GM10266 (cell line): Measurements from ENCODE around the gene DVL2.

Experiments used
- DNase-seq: peaks from one replicate; pipeline ENCODE4 v3.0.0; 2012; ENCODE audit errors: extremely low spot score
- TF ChIP-seq, protein P1 (sequence below): IDR thresholded peaks from 2 replicates; pipeline ENCODE4 v1.5.1; 2012; ENCODE audit warnings: mild to moderate bottlenecking, low read depth; ENCODE audit not compliant: control insufficient read depth, insufficient read depth; ENCODE audit errors: missing control alignments

Gene DVL2

GRCh38 chr17:7191571-7192270 lies 42.6 kb downstream of the DVL2 start:
- no peak for DNase-seq
- TF ChIP-seq, protein P1, sequence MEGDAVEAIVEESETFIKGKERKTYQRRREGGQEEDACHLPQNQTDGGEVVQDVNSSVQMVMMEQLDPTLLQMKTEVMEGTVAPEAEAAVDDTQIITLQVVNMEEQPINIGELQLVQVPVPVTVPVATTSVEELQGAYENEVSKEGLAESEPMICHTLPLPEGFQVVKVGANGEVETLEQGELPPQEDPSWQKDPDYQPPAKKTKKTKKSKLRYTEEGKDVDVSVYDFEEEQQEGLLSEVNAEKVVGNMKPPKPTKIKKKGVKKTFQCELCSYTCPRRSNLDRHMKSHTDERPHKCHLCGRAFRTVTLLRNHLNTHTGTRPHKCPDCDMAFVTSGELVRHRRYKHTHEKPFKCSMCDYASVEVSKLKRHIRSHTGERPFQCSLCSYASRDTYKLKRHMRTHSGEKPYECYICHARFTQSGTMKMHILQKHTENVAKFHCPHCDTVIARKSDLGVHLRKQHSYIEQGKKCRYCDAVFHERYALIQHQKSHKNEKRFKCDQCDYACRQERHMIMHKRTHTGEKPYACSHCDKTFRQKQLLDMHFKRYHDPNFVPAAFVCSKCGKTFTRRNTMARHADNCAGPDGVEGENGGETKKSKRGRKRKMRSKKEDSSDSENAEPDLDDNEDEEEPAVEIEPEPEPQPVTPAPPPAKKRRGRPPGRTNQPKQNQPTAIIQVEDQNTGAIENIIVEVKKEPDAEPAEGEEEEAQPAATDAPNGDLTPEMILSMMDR: no peak

DNA sequence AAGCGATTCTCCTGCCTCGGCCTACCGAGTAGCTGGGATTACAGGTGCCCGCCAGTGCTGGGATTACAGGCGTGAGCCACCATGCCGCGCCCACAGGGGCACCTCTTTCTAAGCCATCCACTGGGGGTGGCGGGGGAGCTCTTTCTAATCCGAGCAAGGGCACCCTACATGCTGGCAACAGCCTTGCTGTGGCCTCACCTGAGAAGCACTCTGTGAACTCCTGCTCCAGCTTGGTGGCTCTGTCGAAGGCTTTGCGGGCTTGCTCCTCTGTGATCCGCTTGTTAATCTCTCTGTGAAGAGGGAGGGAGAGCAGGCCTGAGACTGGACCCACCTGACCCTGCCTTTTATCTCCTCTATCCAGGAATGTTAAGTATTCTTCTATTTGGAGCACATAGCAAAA lies 43.2 kb downstream of the DVL2 start:
- TF ChIP-seq, protein P1: no peak
- DNase-seq: no peak

DNA sequence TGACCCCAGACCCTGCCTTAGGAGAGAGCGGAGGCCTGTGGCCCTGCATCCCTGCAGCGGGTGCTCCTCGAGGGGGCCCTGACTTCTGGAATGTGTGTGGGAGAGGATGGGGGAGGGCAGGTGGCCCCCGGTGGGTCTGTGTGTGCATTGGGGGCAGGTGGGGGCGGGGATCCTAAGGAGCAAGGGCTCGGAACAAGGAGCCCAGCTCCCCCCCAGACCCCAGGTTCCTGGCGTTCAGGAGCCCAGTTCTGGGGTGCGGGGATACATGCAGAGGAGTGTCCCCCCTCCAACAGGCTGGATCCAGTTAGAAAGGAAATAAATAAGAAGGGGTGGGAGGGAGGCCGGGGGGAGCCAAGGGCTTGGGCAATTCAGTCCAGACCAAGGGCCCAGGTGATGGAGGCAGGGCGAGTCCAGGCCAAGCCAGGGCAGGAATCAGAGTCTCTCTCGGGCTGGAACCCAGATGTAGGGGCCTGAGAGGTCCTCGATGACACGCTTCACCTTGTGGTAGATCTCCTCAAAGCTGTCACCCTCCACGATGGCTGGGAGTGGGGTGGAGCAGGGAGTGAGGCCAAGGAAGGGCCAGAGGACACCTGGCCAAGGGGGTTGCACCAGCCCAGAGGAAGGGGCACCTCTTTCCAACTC lies 43.9 kb downstream of the DVL2 start:
- no peak for DNase-seq

GRCh38 chr17:7186241-7186640 lies 48.1 kb downstream of the DVL2 start:
- DNase-seq: no peak

More for the DNA sequence above, 43.9 kb downstream of the DVL2 start:
- TF ChIP-seq, protein P1: no peak

GRCh38 chr17:7184647-7185046 lies 49.7 kb downstream of the DVL2 start:
- DNase-seq: no peak
- TF ChIP-seq, protein P1: no peak

More at GRCh38 chr17:7186241-7186640, 48.1 kb downstream of the DVL2 start:
- TF ChIP-seq, protein P1: no peak

GRCh38 chr17:7184091-7184488 lies 50.2 kb downstream of the DVL2 start:
- no peak for DNase-seq

More at GRCh38 chr17:7184091-7184488, 50.2 kb downstream of the DVL2 start:
- TF ChIP-seq, protein P1: no peak
